8988T (cell line): ENCODE results near the gene RHBG.
"Not testable (repeated sequence)": the region's sequence is repeated elsewhere in the genome, so short reads cannot be mapped to it uniquely, and the experiment has no call there.

Source experiments
- DNase-seq: peaks from one replicate; pipeline ENCODE4 v3.0.0; 2011

The RHBG gene

DNA sequence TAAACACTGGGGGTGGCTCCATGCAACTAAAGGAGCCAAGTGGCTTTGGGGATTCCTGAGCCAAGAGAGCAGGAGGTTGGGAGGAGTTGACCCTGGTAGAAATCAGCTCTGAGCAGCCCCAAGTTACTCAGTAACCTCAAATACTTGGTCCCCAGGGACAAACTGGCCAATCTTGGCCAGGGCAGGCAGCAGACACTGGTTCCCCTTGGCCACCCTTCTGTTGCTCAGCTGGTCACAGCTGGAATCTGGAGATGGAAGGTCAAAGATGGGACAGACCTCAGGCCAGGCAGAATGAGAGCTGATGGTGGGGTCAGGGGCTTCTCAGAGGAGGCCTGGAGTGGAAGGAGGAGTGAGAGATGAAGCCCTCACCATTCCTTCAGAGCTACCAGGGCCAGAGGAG is 3.3 kb upstream of the RHBG start:
- DNase-seq, result no peak

- no peak for DNase-seq
These were observed 2.4 kb upstream of the RHBG start for GRCh38 chr1:156366378-156367166.

- DNase-seq, result no peak
These were observed 1.4 kb upstream of the RHBG start for GRCh38 chr1:156367383-156368156.

DNA sequence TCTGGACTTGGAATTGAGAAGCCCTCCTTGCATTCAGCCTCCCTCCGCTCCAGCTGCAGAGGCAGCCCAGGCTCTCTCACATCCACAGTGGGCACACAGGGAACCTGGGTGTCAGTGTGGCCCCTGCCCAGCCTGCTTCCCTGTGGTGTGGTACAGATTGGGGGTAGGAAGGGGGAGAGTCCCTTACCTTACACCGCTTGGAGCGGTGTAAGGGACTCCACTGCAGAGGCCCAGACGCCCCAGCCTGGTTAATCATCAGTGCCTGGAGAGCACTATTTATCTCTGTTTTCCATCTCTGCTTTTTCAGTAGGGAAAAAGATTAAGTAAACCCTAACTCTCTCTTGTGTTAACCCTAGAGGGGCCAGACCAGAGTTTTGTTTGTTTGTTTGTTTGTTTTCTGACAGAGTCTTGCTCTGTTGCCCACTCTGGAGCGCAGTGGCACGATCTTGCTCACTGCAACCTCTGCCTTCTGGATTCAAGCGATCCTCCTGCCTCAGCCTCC is 803 bp upstream of the RHBG start:
- no peak for DNase-seq

DNA sequence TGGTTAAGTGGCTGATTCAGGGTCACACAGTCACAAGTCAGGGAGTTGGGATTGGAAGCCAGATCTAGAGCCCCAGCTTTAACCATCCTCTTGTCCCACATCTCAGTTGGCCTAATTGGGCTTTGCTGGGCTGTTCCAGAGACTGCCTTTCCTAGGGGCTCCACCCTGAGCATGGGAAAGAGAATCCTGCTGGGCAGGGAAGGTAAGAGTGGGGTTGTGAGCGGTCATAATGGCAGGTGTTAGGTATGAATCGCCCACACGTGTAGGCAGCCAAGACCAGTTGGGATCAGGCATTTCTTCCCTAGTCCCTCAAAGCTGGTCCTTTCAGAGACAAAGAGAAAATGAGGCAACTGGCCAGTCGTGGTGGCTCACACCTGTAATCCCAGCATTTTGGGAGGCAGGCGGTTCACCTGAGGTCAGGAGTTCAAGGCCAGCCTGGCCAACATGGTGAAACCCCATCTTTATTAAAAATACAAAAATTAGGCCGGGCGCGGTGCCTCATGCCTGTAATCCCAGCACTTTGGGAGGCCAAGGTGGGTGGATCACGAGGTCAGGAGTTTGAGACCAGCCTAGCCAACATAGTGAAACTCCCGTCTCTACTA is 775 bp downstream of the RHBG start:
- not testable (repeated sequence) for DNase-seq

GRCh38 chr1:156371553-156372264 is 2.7 kb downstream of the RHBG start:
- DNase-seq, result no peak

GRCh38 chr1:156372265-156372586 is 3.2 kb downstream of the RHBG start:
- DNase-seq, result no peak

DNA sequence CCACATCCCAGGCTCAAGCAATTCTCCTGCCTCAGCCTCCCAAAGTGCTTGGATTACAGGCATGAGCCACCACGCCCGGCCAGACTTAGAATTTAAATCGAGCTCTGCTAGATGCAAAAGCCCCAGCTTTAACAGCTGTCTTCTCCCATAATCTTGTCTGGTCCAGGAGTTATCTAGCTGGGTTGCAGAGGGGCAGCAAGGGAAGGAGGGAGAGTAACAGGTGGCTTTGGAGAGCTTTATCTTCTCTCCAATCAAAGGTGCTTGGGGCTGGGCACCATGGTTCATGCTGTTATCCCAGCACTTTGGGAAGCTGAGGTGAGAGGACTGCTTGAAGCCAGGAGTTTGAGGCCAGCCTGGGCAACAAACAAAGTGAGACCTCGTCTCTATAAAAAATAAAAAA is 3.9 kb downstream of the RHBG start:
- DNase-seq, result no peak

- DNase-seq, result no peak
These were observed 4.5 kb downstream of the RHBG start for GRCh38 chr1:156373546-156373945.

DNA sequence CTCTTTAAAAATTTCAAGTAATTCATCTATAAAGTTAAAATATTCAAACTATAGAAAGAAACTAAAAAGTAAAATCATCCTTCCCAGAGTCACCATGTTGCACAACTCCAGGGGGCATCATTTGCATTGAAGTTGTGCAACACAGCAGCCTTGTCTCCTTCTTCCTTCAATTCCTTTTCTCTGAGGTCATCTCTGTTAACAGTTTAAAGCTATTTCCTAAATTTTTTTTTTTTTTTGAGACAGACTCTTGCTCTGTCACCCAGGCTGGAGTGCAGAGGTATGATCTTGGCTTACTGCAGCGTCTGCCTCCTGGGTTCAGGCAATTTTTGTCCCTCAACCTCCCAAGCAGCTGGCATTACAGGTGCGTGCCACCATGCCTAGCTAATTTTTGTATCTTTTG is 7.1 kb downstream of the RHBG start:
- no peak for DNase-seq

GRCh38 chr1:156376958-156377919 is 8.2 kb downstream of the RHBG start:
- DNase-seq, result no peak

DNA sequence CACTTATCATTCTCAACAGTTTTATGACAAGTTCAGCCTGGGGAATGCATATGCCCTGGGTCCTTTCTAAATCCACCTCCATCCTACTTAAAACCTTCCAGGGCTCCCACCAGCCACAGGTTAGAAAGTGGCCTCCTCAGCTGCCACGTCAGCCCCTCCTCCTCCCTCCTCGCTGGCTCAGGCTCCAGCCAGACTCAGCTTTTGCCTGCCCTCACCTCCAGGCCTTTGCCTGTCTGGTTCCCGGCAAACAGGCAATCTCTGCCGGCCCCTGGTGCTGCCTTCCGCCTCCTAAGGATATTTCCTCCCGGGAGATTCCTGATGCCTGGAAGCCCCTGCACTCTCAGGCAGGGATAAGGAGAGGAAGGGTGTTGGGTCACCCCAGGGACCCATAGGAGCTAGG is 9.5 kb downstream of the RHBG start:
- DNase-seq, result no peak

DNA sequence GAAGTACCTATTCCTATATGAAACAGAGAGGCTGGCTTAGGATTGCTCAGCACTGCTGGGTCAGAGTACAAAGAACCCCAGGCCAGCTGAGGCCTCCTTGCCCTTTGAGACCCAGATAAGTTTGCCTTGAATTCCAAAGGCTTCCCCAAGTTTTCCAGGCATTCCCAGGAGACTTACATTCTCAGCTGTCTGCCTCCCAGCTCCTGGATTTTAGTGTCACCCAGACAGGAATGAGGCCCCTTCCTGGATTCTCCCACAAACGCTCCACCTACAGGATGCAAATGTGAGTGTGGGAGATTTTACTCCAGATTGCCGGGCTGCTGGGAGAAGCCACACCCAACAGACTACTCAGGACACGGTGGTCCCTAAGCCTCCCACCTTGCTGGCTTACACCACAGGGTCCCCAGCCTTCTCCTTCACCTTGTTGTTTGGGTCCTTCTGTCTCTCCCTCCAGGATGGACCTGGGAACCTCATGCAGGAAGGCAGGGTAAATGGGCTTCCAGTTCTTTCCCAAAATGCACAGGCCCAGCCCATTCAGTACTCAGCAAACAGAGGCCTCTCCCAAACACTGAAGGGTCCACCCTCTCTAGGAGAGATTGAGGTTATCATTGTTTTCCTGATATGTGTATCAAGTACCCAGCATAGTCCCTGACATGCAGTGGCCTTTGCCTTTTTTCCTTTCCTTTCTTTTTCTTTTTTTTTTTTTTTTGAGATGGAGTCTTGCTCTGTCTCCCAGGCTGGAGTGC is 10.6 kb downstream of the RHBG start:
- DNase-seq, result no peak

- no peak for DNase-seq
These were observed 13.6 kb downstream of the RHBG start for GRCh38 chr1:156382561-156382960.

- peak; percentile 95 for DNase-seq
These were observed 14.0 kb downstream of the RHBG start for GRCh38 chr1:156383023-156383422.

DNA sequence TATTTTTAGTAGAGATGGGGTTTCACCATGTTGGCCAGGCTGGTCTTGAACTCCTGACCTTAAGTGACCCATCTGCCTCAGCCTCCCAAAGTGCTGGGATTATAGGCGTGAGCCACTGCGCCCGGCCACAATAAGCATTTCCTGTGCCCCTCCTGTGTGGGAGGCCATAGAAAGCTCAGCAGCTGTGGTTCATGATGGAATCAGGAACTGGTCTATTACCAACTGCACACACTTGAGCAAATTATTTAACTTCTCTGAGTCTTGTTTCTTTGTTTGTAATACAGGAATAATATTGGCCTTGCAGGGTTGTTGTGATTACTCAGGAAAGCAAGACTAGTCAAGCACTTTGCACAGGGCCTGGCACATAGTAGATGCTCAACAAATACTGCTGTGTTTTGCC is 15.0 kb downstream of the RHBG start:
- DNase-seq, result no peak

- no peak for DNase-seq
These were observed 15.6 kb downstream of the RHBG start for GRCh38 chr1:156384658-156385057.

DNA sequence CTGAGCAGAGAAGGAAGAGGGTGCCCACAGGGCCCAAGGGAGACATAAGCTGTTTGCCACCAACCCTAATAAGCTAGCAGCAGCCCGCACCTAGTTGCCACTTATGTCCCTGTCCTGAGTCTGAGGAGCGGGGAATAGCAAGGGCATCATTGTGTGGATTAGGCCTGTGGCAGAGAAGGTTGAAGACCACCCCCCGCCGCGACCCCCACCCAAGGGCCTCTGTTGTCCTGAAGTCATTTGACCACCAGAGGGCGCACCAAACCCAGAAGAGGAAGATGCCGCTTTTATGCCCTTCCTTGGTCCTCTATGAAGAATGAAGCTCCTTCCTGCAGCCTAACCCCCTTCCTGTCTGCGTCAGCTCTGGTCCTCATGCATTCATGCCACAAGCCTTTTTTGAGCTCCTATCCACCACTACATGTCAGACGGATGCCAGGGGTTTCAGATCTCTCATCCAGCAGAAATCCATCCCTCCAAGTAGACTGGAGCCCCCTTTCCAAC is 16.6 kb downstream of the RHBG start:
- peak; percentile 92 for DNase-seq

DNA sequence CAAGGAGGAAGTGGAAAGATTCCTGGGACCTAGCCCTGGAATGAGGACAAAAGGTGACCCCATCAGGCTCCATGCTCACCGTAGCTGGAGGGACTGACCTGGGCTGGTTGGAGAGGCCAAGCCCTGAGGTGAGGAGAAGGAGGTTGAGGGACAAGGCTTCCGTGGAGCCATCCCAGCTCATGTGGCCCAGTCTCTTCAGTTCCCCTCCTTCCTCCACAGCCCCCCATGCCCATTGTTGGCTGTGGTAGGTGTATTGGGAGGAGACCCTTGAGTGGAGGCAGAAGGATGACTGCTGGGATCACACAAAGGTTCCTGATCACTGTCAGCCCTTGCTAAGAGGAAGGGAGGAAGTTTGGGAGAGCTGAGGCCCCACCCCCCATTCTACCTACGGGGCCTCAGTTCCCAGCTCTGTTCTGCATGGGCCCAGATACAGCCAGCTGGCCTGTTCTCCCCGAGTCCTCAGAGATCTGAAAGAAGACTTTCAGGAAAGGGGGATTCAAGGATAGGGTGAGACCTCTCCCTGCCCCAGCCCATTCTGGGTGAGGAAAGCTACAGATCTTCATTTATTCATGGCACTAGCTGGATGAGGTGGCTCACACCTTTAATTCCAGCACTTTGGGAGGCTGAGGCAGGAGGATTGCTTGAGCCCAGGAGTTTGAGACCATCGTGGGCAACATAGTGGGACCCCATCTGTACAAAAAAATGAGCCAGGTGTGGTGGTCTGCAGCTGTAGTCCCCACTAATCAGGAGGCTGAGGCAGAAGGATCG is 17.3 kb downstream of the RHBG start:
- DNase-seq, result no peak
